ENCODE measurements around the gene RELN. TPM values are rescaled to one million over a fixed set of nuclear protein-coding genes. Genes with fewer than 3 reads are reported as not detected.
A peak's percentile ranks its signal among the peaks of the same experiment; 100 is the strongest.

The RELN gene
- total and polyA plus RNA-seq, 9 of the 15 experiments (the other 6 are each of a cell fraction or from before 2014, with no cell fraction given), result 12.9 to 43.2 (median 18.1) TPM

DNA sequence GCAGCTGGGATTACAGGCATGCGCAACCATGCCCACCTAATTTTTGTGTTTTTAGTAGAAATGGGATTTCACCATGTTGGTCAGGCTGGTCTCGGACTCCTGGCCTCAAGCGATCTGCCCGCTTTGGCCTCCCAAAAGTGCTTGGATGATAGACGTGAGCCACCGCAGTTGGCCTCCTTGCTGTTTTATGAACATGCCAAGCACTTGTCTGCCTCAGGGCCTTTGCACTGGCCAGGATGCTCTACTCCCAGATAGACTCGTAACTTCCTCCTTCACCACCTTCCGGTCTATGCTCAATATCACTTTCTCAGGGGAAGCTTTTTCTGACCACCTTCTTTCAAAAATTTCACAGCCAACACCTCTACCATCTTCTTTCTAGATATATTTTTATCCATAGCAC is 549.8 kb downstream of the RELN start:
- H3K4me1 ChIP-seq (replicated peaks in 1 of 2; ENCODE audit: control insufficient read depth in 2 of 2, insufficient read depth in 2 of 2, low read length in 2 of 2), result no peaks in the 10 kb centered on the region
- in situ Hi-C loops (cut with MboI), result no loop called here
- ChIA-PET CTCF (ENCODE audit: low intra/inter-chr PET ratio) (no interaction called here), POLR2A (no interaction called here)
- intact Hi-C loops (cut with micrococcal nuclease), result no loop called here
- ATAC-seq (no peak), DNase-seq (ENCODE audit: extremely low read depth in 1 of 4, low spot score in 3 of 4) (no peak), FAIRE-seq (no peak)
- no peaks in the 10 kb centered on the region for H3K9me3 ChIP-seq (replicated peaks; ENCODE audit: control insufficient read depth, insufficient read depth, low read depth, low read length)
- peaks cover 33 to 41% of the 10 kb centered on the region in 2 experiments; a peak in 4 of 5 replicates for H3K27me3 ChIP-seq (ENCODE audit: control insufficient read depth in 2 of 2, insufficient read depth in 2 of 2, low read length in 2 of 2)
- no peak overlapping the region for H3K9ac ChIP-seq (ENCODE audit: insufficient read depth in 1 of 2, low read depth in 2 of 2, low read length in 2 of 2)
- H3K9me1 ChIP-seq (ENCODE audit: control insufficient read depth, insufficient read depth, low read length), result no peaks in the 10 kb centered on the region
- no peak overlapping the region for H3K4me2 ChIP-seq (ENCODE audit: insufficient read depth, low read length)
- H3K4me3 ChIP-seq, result no peak overlapping the region
- no peak overlapping the region for H3K27ac ChIP-seq (ENCODE audit: extremely low read depth, low read depth, low read length)
- WGBS (ENCODE audit: insufficient coverage, low coverage, missing lambda C conversion rate), result 14% methylated on average over 8 of the region's 8 CpGs
- H3K36me3 ChIP-seq (ENCODE audit: control insufficient read depth, insufficient read depth, low read length), result no peaks in the 10 kb centered on the region
- H3K79me2 ChIP-seq (ENCODE audit: control insufficient read depth, insufficient read depth, low read length), result no peaks in the 10 kb centered on the region
- H4K20me1 ChIP-seq (replicated peaks; ENCODE audit: control insufficient read depth, insufficient read depth, low read length), result no peaks in the 10 kb centered on the region
- BruUV-seq (replicated peaks), result no TSS peak
- TF ChIP-seq FOXJ2 (tag; IDR thresholded peaks at IDR 0.05) (no peak), RBM25 (IDR thresholded peaks at IDR 0.05; ENCODE audit: low read depth, low read length, severe bottlenecking) (peak; percentile 74)
- H2AFZ ChIP-seq (ENCODE audit: low read depth, low read length), result no peak overlapping the region

DNA sequence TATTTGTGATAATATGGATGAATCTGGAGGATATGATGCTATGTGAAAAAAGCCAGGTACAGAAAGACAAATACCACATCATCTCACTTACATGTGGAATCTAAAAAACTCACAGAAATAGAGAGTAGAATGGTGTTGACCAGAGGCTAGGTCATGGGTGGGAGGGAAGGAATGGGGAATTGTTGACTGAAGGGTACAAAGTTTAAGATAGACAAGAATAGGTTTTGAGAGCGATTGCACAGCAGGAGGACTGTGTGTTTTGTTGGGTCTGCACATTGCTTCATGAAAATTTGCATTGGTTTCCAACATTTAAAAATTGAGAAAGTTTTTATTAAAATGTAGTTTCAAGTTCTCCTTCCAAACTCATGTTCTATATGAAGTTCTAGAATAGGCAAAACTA is 551.8 kb downstream of the RELN start:
- no TSS peak for BruUV-seq (replicated peaks)
- no peaks in the 10 kb centered on the region for H3K9me1 ChIP-seq (ENCODE audit: control insufficient read depth, insufficient read depth, low read length)
- in situ Hi-C loops (cut with MboI), result no loop called here
- WGBS (ENCODE audit: insufficient coverage, low coverage, missing lambda C conversion rate), result 0% methylated on average over 1 of the region's 1 CpG
- no peak overlapping the region for H3K9ac ChIP-seq (ENCODE audit: insufficient read depth in 1 of 2, low read depth in 2 of 2, low read length in 2 of 2)
- no peak overlapping the region for H3K4me2 ChIP-seq (ENCODE audit: insufficient read depth, low read length)
- H2AFZ ChIP-seq (ENCODE audit: low read depth, low read length), result no peak overlapping the region
- peaks cover 23% of the 10 kb centered on the region in 2 experiments; a peak in 4 of 5 replicates for H3K27me3 ChIP-seq (ENCODE audit: control insufficient read depth in 2 of 2, insufficient read depth in 2 of 2, low read length in 2 of 2)
- H3K36me3 ChIP-seq (ENCODE audit: control insufficient read depth, insufficient read depth, low read length), result no peaks in the 10 kb centered on the region
- no peak for DNase-seq (ENCODE audit: extremely low read depth in 1 of 4, low spot score in 3 of 4)
- no peak overlapping the region for H3K27ac ChIP-seq (ENCODE audit: extremely low read depth, low read depth, low read length)
- no peaks in the 10 kb centered on the region for H3K79me2 ChIP-seq (ENCODE audit: control insufficient read depth, insufficient read depth, low read length)
- FAIRE-seq, result no peak
- 0 out of 2 replicates have a peak, but pooled peaks cover 3% of the 10 kb centered on the region for H3K9me3 ChIP-seq (replicated peaks; ENCODE audit: control insufficient read depth, insufficient read depth, low read depth, low read length)
- H3K4me1 ChIP-seq (replicated peaks in 1 of 2; ENCODE audit: control insufficient read depth in 2 of 2, insufficient read depth in 2 of 2, low read length in 2 of 2), result no peaks in the 10 kb centered on the region
- intact Hi-C loops (cut with micrococcal nuclease), result no loop called here
- ATAC-seq, result no peak
- no peaks in the 10 kb centered on the region for H4K20me1 ChIP-seq (replicated peaks; ENCODE audit: control insufficient read depth, insufficient read depth, low read length)
- H3K4me3 ChIP-seq, result no peak overlapping the region
- ChIA-PET CTCF (ENCODE audit: low intra/inter-chr PET ratio) (no interaction called here), POLR2A (interaction anchor here (1.3 kb wide), 1 partner anchor 11 kb away, joined by 4 read pairs; no protein-coding TSS in a partner anchor)
- TF ChIP-seq, protein P1, sequence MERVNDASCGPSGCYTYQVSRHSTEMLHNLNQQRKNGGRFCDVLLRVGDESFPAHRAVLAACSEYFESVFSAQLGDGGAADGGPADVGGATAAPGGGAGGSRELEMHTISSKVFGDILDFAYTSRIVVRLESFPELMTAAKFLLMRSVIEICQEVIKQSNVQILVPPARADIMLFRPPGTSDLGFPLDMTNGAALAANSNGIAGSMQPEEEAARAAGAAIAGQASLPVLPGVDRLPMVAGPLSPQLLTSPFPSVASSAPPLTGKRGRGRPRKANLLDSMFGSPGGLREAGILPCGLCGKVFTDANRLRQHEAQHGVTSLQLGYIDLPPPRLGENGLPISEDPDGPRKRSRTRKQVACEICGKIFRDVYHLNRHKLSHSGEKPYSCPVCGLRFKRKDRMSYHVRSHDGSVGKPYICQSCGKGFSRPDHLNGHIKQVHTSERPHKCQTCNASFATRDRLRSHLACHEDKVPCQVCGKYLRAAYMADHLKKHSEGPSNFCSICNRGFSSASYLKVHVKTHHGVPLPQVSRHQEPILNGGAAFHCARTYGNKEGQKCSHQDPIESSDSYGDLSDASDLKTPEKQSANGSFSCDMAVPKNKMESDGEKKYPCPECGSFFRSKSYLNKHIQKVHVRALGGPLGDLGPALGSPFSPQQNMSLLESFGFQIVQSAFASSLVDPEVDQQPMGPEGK (CRISPR knock-in tag; IDR thresholded peaks at IDR 0.05; ENCODE audit: borderline replicate concordance), result no peak
- TF ChIP-seq PYGO2 (tag; IDR thresholded peaks at IDR 0.05) (no peak), RBM15 (IDR thresholded peaks at IDR 0.05; ENCODE audit: insufficient read depth, low read length) (no peak), SNIP1 (IDR thresholded peaks at IDR 0.05; ENCODE audit: low read depth) (no peak), TFAM (CRISPR knock-in tag; conservative IDR thresholded peaks at IDR 0.05) (no peak), CHD2 (IDR thresholded peaks at IDR 0.05; ENCODE audit: low read depth, low read length) (no peak), ZNF197 (CRISPR knock-in tag; IDR thresholded peaks at IDR 0.05; ENCODE audit: low read depth) (no peak), SMARCA5 (IDR thresholded peaks at IDR 0.05) (no peak)
- TF ChIP-seq, protein P2, sequence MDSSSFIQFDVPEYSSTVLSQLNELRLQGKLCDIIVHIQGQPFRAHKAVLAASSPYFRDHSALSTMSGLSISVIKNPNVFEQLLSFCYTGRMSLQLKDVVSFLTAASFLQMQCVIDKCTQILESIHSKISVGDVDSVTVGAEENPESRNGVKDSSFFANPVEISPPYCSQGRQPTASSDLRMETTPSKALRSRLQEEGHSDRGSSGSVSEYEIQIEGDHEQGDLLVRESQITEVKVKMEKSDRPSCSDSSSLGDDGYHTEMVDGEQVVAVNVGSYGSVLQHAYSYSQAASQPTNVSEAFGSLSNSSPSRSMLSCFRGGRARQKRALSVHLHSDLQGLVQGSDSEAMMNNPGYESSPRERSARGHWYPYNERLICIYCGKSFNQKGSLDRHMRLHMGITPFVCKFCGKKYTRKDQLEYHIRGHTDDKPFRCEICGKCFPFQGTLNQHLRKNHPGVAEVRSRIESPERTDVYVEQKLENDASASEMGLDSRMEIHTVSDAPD (CRISPR knock-in tag; IDR thresholded peaks at IDR 0.05), result no peak
- TF ChIP-seq, protein P3, sequence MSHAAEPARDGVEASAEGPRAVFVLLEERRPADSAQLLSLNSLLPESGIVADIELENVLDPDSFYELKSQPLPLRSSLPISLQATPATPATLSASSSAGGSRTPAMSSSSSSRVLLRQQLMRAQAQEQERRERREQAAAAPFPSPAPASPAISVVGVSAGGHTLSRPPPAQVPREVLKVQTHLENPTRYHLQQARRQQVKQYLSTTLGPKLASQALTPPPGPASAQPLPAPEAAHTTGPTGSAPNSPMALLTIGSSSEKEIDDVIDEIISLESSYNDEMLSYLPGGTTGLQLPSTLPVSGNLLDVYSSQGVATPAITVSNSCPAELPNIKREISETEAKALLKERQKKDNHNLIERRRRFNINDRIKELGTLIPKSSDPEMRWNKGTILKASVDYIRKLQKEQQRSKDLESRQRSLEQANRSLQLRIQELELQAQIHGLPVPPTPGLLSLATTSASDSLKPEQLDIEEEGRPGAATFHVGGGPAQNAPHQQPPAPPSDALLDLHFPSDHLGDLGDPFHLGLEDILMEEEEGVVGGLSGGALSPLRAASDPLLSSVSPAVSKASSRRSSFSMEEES (CRISPR knock-in tag; IDR thresholded peaks at IDR 0.05), result no peak
